Osteoblast (primary cell): ENCODE data around the gene TM4SF1. TPM values are rescaled to one million over a fixed set of nuclear protein-coding genes. Genes with fewer than 3 reads are reported as not detected.

ENCODE experiments used
- DNase-seq: peaks from one replicate; pipeline ENCODE4 v3.0.0; 2011; ENCODE audit warnings: low spot score, mixed read lengths; ENCODE audit not compliant: insufficient read length; ENCODE audit errors: missing footprints
- H2AFZ ChIP-seq: 2 replicates; pipeline ENCODE4 v1.6.0; 2011; ENCODE audit warnings: mild to moderate bottlenecking, low read length
- H3K27ac ChIP-seq: 2 replicates; pipeline ENCODE4 v1.5.1; 2011; ENCODE audit warnings: mild to moderate bottlenecking, low read depth, low read length, moderate library complexity
- H3K27me3 ChIP-seq: 2 replicates; pipeline ENCODE4 v1.6.0; 2012; ENCODE audit warnings: mild to moderate bottlenecking, control low read depth, inconsistent platforms, low read length, moderate library complexity; ENCODE audit not compliant: insufficient read depth
- H3K36me3 ChIP-seq: 2 replicates; pipeline ENCODE4 v1.5.1; 2011; ENCODE audit warnings: mild to moderate bottlenecking, low read length, control low read depth, moderate library complexity; ENCODE audit not compliant: insufficient read depth
- H3K4me1 ChIP-seq: 2 replicates; pipeline ENCODE4 v1.5.1; 2011; ENCODE audit warnings: mild to moderate bottlenecking, low read length, control low read depth, moderate library complexity; ENCODE audit not compliant: insufficient read depth
- H3K4me2 ChIP-seq: 2 replicates; pipeline ENCODE4 v1.6.0; 2011; ENCODE audit warnings: mild to moderate bottlenecking, low read length; ENCODE audit not compliant: insufficient read depth
- H3K4me3 ChIP-seq: fragments of 200-600 bp; sonication (generic); 3 replicates; pipeline ENCODE4 v1.5.1; 2012; ENCODE audit warnings: mild to moderate bottlenecking, low read length, inconsistent platforms; ENCODE audit not compliant: insufficient read depth
- H3K79me2 ChIP-seq: 2 replicates; pipeline ENCODE4 v1.6.0; 2012; ENCODE audit warnings: mild to moderate bottlenecking, low read length, control low read depth, inconsistent platforms; ENCODE audit not compliant: insufficient read depth
- H3K9me3 ChIP-seq: 2 replicates; pipeline ENCODE4 v1.5.1; 2011; ENCODE audit warnings: low read depth, low read length, control low read depth
- H4K20me1 ChIP-seq: 2 replicates; pipeline ENCODE4 v1.6.0; 2012; ENCODE audit warnings: mild to moderate bottlenecking, low read length, control low read depth; ENCODE audit not compliant: insufficient read depth
- CTCF ChIP-seq: IDR thresholded peaks from 2 replicates; pipeline ENCODE4 v1.5.1; 2011; ENCODE audit warnings: mild to moderate bottlenecking, low read depth, low read length, moderate library complexity; ENCODE audit errors: extremely low read depth
- total RNA-seq: library from RNA; depleted of rRNA; stranded (reverse); fragments of >200 nt; gene quantifications from 2 replicates; pipeline ENCODE4 v1.2.3, GENCODE V29; 2012

Gene TM4SF1
- total RNA-seq, 1 donor: 210 TPM

DNA sequence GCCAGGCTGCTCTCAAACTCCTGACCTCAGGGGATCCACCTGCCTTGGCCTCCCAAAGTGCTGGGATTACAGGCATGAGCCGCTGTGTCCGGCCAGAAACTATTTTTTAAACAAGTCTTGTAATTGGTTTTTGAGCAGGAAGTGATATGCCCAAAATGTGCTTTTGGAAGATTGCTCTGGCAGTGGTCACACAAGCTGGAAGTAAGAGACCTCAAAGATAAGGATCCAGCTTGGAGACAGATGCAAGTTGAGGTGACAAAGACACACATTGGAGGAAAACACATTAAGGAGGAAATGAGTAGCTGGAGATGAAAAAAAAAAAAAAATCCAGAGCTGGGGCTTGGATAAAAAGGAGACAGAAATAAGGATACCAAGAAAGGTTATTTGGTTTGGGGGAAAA is 50.3 kb downstream of the TM4SF1 start:
- H3K79me2 ChIP-seq: no peaks in the 10 kb centered on the region
- H3K9me3 ChIP-seq: no peaks in the 10 kb centered on the region
- no peaks in the 10 kb centered on the region for H3K27me3 ChIP-seq
- H3K36me3 ChIP-seq: no peaks in the 10 kb centered on the region
- no peak overlapping the region for H3K4me3 ChIP-seq
- H4K20me1 ChIP-seq: no peaks in the 10 kb centered on the region
- DNase-seq: no peak
- no peak for TF ChIP-seq CTCF
- no peak overlapping the region for H3K4me2 ChIP-seq
- no peaks in the 10 kb centered on the region for H3K4me1 ChIP-seq
- H3K27ac ChIP-seq: no peak overlapping the region
- H2AFZ ChIP-seq: no peak overlapping the region

DNA sequence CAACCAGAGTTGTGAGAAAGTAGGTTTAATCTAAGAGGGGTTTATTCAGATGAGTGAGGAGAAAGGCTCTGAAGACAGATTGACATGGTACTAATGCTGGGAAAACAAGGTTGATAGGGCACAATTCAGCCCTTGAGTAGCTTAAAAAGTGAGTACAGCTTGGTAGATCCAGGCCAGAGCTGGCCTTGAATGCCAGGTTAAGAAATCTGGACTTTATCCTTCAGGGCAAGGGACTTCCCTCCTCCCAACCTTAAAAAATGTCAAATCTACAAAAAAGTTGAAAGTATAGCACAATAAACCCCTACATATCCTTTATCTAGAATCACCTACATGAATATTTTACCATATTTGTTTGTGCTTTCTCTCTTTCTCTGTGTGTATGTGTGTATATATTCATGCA is 51.9 kb downstream of the TM4SF1 start:
- Histone ChIP-seq H3K4me1 (no peaks in the 10 kb centered on the region), H3K4me3 (no peak overlapping the region), H3K36me3 (no peaks in the 10 kb centered on the region), H3K9me3 (no peaks in the 10 kb centered on the region), H4K20me1 (no peaks in the 10 kb centered on the region), H3K27me3 (no peaks in the 10 kb centered on the region), H3K79me2 (no peaks in the 10 kb centered on the region), H3K27ac (no peak overlapping the region), H2AFZ (no peak overlapping the region), H3K4me2 (no peak overlapping the region)
- no peak for DNase-seq
- no peak for TF ChIP-seq CTCF

DNA sequence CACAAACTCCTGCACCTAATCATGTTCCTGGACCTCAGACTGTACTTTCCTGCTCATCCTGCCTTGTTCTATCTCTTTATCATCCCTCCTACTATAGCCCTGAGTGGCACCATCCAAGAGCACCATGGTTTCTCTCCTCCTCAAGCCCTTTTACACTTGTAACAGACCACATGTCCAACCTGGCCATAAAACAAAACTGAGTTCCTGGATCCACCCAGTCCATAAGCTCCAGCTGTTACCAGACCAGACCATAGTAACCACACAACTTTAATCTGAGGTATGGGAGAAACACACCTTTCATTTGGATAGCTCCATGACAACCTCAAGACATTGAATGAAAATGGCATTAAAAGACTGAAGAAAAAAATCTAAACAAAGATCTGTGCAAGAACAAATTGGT is 53.1 kb downstream of the TM4SF1 start:
- Histone ChIP-seq H3K27me3 (no peaks in the 10 kb centered on the region), H3K79me2 (no peaks in the 10 kb centered on the region), H3K4me1 (no peaks in the 10 kb centered on the region)

DNA sequence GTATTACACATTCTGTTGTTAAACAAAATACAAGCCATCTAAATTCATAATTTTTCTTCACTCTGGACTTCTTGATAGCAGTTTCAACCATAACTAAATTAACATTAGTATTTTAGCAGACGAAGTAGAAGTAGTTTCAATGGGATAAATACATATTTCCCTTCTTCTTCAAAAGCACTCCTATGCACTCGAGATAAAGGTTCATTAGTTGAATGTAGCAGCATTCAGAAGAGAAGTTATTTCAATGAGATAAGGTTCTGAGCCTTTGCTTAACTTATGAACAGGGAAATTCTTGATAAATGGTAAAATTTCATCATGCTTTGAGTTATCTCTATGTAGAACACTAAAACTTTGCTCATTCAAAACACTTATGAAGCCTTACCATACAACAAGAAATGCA is 55.8 kb downstream of the TM4SF1 start:
- Histone ChIP-seq H3K36me3 (no peaks in the 10 kb centered on the region), H3K27me3 (no peaks in the 10 kb centered on the region), H3K79me2 (no peaks in the 10 kb centered on the region), H3K27ac (no peak overlapping the region), H2AFZ (no peak overlapping the region), H3K4me3 (no peak overlapping the region), H3K9me3 (no peaks in the 10 kb centered on the region), H3K4me1 (peaks cover 3% of the 10 kb centered on the region), H4K20me1 (no peaks in the 10 kb centered on the region), H3K4me2 (no peak overlapping the region)
- no peak for TF ChIP-seq CTCF
- no peak for DNase-seq

More for the DNA sequence above, 53.1 kb downstream of the TM4SF1 start:
- no peaks in the 10 kb centered on the region for H3K36me3 ChIP-seq
- H2AFZ ChIP-seq: no peak overlapping the region
- H3K9me3 ChIP-seq: no peaks in the 10 kb centered on the region
- no peak for TF ChIP-seq CTCF
- H3K4me3 ChIP-seq: no peak overlapping the region
- no peak for DNase-seq
- H3K4me2 ChIP-seq: no peak overlapping the region
- no peak overlapping the region for H3K27ac ChIP-seq
- no peaks in the 10 kb centered on the region for H4K20me1 ChIP-seq
